GM20431 (cell line): ENCODE results near the gene DMWD.

Experiments used
- in situ Hi-C: fragments of 300-500 bp; cut with MseI, MboI; formaldehyde crosslinking; loops from one replicate; pipeline ENCODE4 v1.15.0; 2020; ENCODE audit warnings: low sequenced_read_pairs; ENCODE audit not compliant: unreplicated experiment

The DMWD gene

GRCh38 chr19:45792470-45793177, at the start of gene DMWD:
TSS of gene DMWD (minus strand) at chr19:45792845. CDS start at chr19:45792756, 89 bp downstream.
- in situ Hi-C loops = no loop called here

DNA sequence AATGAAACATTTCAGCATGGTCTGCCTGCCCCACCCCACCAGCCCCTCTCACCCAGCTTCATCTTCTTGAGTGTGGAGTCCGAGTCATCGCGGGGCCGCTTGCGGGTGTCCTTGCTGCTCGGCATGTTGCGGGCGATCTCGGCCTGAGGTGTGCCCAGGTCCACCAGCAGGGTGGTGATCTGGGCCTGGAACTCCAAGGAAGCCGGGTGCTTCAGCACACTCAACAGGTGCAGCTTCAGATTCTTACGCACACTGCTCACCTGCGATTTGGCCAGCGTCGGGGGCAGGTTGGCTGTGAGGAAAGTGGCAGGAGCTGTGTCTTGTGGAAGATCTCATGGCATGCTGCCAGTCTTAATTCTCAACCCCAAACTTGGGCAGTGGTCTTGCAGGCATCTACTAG, 49.6 kb upstream of the DMWD start:
- in situ Hi-C loops = no loop called here

- in situ Hi-C loops = no loop called here
Measured at GRCh38 chr19:45834970-45835369, 42.3 kb upstream of the DMWD start.

DNA sequence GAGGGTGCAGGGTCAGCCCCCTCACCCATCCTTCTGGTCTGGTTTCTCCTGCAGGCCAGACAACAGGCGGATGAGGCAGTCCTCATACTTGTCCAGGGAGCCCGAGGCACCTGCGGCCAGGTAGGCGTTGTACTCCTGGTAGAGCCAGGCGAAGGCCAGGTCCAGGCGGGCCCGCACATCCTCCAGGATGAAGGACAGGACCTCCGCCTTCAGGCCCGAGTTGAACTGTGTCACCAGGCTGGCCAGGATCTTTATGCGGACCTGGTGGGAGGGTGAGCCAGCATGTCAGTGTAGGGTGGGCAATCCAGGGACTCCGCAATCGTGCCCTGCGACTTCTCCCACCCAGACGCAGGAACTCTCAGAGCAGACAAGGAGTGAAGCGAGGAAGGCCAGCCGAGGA, 36.3 kb upstream of the DMWD start:
- in situ Hi-C loops = no loop called here

DNA sequence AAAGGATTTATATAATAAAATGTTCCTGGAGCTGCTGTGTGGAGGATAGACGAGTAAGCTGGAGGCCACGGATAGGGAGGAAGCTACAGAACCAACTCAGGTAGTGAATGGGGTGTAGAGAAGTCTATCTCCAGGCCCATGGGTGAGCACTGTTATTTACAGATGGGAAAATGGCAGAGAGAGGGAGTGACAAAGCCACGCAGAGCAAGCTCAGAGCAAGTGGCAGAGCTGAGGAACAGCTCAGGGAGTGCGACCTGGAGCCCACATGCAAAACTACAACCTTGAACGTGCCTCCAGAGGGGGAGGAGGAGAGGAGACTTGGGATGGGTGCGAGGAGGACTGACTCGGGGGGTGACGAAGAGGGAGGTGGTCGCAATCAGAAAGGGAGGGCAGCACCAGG, 35.9 kb upstream of the DMWD start:
- in situ Hi-C loops = no loop called here

DNA sequence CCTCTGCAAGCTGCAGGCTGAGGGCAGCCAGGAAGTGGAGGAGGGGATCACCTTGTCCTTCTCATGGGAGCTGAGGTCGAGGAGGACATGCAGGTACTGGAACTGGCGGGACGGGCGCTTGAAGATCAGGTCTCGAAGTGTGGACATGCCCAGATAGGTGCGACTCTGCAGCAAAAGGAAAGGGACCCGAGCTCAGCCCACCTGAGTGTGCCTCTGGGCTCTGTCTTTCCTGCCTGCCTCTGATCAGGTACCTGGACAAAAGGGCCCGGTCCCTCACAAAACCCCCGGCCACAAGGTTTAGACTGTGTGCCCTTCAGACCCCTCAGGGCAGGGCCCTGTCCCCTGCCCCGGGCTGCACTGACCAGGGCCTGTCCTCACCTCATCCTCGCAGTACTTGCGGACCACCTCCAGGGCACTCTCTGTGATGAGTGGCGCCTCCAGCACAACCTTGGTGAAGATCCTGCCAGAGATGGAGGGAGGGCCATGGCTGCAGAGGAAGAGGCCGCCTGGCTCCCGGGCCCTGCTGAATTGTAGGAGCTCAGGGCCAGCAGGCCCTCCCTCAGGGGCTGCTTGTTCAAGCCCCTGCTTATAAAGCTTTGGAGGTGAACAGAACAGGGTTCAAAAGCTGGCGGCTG, 34.9 kb upstream of the DMWD start:
- in situ Hi-C loops = no loop called here

- in situ Hi-C loops = no loop called here
Measured at GRCh38 chr19:45826934-45827333, 34.3 kb upstream of the DMWD start.

DNA sequence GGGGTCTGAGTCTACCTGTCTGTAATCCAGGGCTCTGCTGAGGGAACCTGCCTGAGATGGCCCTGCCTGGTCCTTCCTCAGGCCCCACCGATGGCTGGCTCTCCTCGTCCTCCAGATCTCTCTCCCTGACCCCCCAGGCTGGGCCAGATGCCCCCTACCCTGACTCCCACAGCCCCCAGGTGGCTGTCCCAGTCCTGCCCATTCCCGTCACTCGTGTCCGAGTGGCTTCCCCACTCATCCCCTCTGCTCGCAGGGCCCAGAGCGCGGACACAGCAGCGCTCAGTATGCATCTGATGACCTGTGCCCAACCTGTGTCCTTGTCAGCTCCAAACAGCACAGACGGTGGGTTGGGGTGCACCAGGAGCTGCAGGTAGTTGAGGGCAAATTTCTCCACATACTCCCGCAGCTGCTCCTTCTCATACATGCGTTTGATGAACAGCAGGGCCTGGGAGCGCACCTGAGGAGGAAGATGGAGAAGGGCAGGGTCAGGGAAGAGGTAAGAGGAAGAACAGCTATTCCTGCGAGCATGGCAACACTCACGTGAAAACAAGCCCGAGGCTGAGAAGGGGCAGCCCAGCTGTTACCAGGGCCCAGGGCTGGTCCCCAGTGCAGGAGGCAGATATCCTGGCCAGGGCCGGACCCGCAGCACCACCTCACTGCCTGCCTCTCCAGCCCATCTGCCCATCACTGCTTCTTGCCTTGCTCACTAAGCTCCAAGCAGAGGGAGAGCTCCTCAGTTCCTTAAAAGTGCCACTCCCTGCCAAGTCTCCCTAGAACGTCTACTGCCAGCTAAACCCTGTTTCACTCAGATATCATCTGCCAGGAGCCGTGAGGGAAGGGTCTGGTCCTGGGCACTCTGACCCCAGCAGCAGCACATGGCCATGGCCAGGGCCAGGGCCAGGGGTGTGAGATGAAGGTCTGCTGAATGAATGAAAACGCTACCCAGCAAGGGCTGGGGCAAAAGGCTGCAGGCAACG, 33.6 kb upstream of the DMWD start:
- in situ Hi-C loops = no loop called here

- in situ Hi-C loops = no loop called here
Measured at GRCh38 chr19:45825263-45825605, 32.6 kb upstream of the DMWD start.

GRCh38 chr19:45824531-45825262, 32.1 kb upstream of the DMWD start:
- in situ Hi-C loops = no loop called here

DNA sequence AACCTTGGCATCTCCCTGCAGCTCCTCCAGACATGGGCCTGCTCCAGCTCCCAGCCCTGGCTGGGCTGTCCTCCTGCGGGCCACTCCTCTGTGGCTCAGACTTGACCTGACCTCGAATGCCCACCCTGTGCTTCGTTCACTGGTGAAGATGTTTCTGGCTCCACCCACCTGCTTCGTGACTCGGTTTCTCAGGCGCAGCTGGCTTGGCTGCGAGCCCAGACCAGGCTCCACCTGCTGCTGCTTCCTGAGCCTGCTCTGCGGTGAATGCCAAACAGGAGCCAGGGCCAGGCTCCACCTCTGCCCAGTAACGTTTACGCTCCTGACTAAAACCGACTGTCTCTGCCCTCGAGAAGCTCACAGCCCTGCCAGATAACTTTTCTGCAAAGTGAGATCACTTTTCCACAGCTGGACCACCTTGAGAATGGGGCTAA, 31.4 kb upstream of the DMWD start:
- in situ Hi-C loops = no loop called here

GRCh38 chr19:45823182-45823581, 30.5 kb upstream of the DMWD start:
- in situ Hi-C loops = no loop called here

DNA sequence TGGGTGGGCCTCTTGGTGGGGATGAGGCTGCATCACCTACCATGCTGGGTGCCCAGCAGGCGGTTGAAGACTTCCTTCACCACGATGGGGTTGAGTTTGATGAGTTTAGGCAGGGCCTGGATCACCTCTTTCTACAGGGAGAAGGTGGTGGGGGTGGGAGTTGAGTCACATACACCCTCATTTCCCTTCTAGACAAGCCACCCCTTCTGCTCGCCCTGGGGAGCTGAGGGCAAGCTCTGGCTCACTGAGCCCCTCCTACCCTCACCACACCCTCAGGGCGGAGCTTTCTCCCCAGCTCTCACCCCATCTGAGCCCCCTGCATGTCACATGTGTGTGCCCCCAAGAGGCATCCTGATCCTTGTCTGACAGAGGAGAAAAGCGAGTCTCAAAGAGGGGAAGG, 30.1 kb upstream of the DMWD start:
- in situ Hi-C loops = no loop called here

DNA sequence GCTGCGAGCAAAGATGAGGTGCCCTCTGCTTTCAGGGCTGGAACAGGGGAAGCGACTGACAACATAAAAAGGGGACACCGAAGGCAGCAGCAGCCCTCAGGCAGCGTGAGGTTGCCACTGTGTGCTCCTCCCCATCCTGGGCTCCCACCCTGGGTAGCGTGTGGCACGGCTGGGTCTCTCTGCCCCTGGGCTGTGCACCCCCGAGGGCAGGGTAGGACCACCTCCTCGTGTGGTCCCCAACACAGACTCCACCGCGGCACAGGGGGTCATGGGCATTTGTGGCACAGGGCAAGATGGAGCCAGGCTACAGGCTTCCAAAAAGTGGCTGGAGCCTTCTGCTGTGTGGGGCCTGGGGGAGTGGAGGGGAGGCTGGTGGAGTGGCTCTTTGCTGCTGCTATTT, 28.9 kb upstream of the DMWD start:
- in situ Hi-C loops = no loop called here

DNA sequence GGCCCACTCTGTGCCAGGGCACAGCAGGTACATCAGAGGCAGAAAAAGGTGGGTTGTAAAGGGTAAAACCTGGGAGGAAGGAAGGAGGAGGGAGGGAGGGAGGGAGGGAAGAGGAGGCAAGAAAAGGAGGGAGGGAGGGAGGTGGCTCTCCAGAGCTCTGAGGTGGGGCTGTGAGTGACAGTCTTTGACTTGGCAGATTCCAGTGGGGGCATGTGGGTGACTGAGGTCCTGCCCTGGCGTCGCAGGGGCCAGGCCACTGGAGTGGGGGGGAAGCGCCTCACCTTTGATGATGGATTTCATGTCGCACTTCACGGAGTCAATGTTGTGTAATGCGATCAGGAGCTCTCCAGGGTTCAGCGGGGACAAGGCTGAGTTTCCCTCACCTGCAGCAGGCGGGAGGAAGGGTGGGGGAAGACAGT, 28.5 kb upstream of the DMWD start:
- in situ Hi-C loops = no loop called here

DNA sequence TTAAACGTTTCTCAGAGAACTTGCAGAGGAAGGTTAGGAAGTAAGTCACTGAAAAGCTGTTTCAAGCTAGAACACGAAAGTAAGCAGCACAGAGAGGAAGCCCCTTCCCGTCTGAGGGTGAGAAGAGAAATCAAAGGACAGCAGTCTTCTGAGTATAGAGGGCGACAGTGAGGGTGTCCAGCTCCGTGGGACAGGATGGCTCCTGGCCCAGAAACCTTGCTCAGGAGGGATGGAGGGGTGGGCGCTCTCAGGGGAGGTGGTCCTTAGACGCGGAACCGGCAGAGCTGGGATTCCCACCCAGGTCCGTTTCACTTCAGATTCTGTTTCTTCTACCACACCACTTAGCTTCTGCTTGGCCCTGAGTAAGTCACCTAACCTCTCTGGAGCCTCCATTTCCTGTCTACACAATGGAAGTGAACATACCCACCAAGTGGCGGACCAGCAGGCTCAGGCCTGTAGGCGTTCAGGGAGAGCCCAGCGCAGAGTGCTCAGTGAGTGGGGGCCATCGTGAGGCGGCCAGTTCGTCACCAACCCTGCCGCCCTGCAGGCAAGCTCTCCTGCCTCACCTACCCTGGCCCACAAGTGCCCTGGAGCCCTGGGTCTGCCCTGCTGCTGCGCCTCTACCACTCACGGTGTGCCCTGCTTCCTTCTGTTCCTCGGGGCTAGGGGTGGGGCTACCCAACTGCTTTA, 27.9 kb upstream of the DMWD start:
- in situ Hi-C loops = no loop called here

DNA sequence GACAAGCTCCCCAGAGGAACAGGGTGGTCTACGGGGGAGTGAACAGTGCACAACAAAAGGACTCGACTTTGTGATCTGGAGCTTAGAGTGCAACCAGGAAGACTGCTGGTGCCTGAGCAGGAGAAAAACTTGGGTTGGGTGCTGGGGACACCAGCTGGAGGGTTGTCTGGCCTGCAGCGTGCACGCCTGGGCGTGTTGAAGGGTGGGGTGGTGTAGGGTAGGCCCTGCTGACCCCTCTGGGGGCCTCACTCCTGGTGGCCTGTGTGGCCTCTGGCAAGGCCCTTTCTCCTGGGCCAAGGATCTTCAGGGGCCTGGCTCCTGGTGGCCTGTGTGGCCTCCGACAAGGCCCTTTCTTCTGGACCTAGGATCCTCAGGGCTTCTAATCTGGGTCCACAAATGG, 27.1 kb upstream of the DMWD start:
- in situ Hi-C loops = no loop called here

DNA sequence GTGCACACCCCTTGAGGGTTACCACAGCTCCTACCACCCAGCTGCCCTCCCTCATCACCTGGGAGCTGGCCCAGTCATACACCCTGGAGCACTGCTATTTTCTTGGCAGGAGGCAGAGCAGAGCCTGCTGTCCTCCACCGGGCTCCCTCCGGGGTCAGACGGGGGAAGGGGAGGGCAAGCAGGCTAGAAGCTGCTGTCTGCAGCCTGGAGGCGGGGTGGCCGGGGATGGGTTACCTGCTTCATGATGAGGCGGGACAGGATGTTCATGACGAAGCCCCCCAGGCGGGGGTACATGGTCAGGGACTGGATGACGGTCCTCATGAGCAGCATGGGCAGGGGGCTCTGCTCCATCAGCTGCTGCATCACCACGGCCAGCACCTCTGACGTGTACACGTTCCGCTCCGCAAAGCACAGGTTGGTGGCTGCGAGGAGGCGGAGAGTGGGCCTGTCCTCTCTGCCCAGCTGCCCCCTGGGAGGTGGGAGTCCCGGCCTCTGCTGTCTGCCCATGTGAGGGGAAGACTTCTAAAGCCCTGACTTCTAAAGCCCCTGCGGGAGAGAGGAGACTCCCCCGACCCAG, 25.2 kb upstream of the DMWD start:
- in situ Hi-C loops = no loop called here

- in situ Hi-C loops = no loop called here
Measured at GRCh38 chr19:45817010-45817724, 24.5 kb upstream of the DMWD start.
